Neural crest cell (in vitro differentiated cells): ENCODE data around the gene XRN2. TPM values are rescaled to one million over a fixed set of nuclear protein-coding genes. Genes with fewer than 3 reads are reported as not detected.

Experiments used
- DNase-seq: peaks from one replicate; pipeline ENCODE4 v3.0.0; 2021; ENCODE audit warnings: low read depth, mixed read lengths, low spot score
- H3K27ac Mint-ChIP-seq: one replicate; pipeline ENCODE4 v1.8.0; 2021; ENCODE audit warnings: mild to moderate bottlenecking, mixed read lengths; ENCODE audit not compliant: unreplicated experiment
- H3K27me3 Mint-ChIP-seq: 2 replicates; pipeline ENCODE4 v1.8.0; 2021; ENCODE audit warnings: low read depth, mild to moderate bottlenecking, mixed read lengths
- H3K36me3 Mint-ChIP-seq: 2 replicates; pipeline ENCODE4 v1.8.0; 2021; ENCODE audit warnings: low read depth, mild to moderate bottlenecking, mixed read lengths
- H3K4me1 Mint-ChIP-seq: 2 replicates; pipeline ENCODE4 v1.8.0; 2021; ENCODE audit warnings: mixed read lengths
- H3K4me3 Mint-ChIP-seq: one replicate; pipeline ENCODE4 v1.8.0; 2021; ENCODE audit warnings: mild to moderate bottlenecking, mixed read lengths
- H3K9me3 Mint-ChIP-seq: 2 replicates; pipeline ENCODE4 v1.8.0; 2021; ENCODE audit warnings: mixed read lengths
- CTCF ChIP-seq: fragments of 200-600 bp; sonication (generic); conservative IDR thresholded peaks from 2 replicates; pipeline ENCODE4 v1.5.0; 2021; ENCODE audit warnings: antibody characterized with exemption, mild to moderate bottlenecking
- total RNA-seq: library from RNA; stranded (reverse); gene quantifications from 2 replicates; pipeline ENCODE4 v1.2.1, GENCODE V29; 2021

Gene XRN2
- total RNA-seq, 1 donor from 2014 or later, result 101 TPM

GRCh38 chr20:21437248-21437647 is 134.1 kb downstream of the XRN2 start:
- Mint-ChIP-seq H3K36me3 (no peaks in the 10 kb centered on the region), H3K9me3 (peaks cover 2% of the 10 kb centered on the region), H3K27me3 (peaks cover 26% of the 10 kb centered on the region), H3K4me1 (peaks cover 16% of the 10 kb centered on the region), H3K4me3 (no peak overlapping the region), H3K27ac (no peak overlapping the region)
- TF ChIP-seq CTCF, result no peak
- no peak for DNase-seq

- Mint-ChIP-seq H3K27me3 (peaks cover 27% of the 10 kb centered on the region), H3K4me1 (peaks cover 16% of the 10 kb centered on the region), H3K36me3 (no peaks in the 10 kb centered on the region), H3K9me3 (peaks cover 2% of the 10 kb centered on the region), H3K4me3 (no peak overlapping the region), H3K27ac (no peak overlapping the region)
- no peak for DNase-seq
- no peak for TF ChIP-seq CTCF
Observed at GRCh38 chr20:21437816-21438215, 134.7 kb downstream of the XRN2 start.

Other genes starting within 250 kb of the XRN2 start
- not detected in 2 replicates for gene LINC00237, start 197.0 kb upstream of the XRN2 start, total RNA-seq
- 11.0 and 15.0 TPM in 2 replicates for gene KIZ, start 177.2 kb upstream of the XRN2 start, total RNA-seq
- gene NKX2-4, start 94.2 kb downstream of the XRN2 start, total RNA-seq, result not detected in 2 replicates
- not detected in 2 replicates for gene NKX2-2, start 210.7 kb downstream of the XRN2 start, total RNA-seq